ENCODE data around the gene FLNC. TPM values are rescaled to one million over a fixed set of nuclear protein-coding genes. Genes with fewer than 3 reads are reported as not detected.

FLNC gene
- total and polyA plus RNA-seq, 9 of the 15 experiments (the other 6 are each of a cell fraction or from before 2014, with no cell fraction given) = 0.90 to 155 (median 28.8) TPM

DNA sequence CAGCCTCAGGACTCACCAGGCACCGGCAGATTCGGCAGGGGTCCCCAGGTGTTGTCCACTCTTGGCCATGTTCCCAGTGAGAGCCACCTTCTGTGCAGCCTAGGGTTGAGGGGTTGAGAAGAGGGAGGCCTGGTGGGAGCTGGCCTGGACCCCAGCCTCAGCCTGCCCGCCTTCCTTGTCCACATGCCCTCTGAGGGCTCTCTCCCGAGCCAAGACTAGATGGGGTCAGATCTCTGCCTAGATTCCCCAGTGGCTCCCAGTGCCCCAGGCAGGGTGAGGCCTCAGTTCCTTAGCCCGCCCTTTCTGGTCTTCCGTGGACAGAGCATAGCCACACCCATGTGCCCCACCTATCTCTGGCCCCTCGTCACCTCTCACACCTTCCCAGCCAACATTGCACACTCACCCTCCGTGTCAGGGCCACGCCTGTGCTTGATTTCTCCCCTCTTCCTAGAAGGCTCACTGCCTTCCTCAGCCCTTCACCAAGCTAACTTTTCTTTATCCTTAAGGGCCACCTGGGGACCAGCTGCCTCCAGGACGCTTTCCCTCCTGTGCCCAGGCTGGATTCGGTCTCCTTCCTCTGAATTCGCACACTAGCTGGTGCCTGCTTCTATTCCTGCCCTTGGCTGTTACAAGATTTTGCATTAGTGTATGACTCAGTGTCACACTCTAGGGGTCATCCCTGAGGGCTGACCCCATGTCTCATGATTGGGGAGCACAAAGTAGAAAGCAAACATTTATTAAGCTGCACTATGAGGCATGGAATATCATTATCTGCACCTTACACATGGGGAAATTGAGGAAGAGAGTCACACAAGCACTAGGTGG lies 72.8 kb downstream of the FLNC start:
- FAIRE-seq (peak; percentile 65), DNase-seq (ENCODE audit: extremely low read depth in 1 of 4, low spot score in 3 of 4) (peak in 3 of 4 experiments; percentile 66 to 89 (median 84)), ATAC-seq (peak; percentile 80)
- Histone ChIP-seq H3K9ac (ENCODE audit: insufficient read depth in 1 of 2, low read depth in 2 of 2, low read length in 2 of 2) (peak overlapping the region; percentile 24 to 70; a peak in 3 of 4 replicates), H3K27me3 (ENCODE audit: control insufficient read depth in 2 of 2, insufficient read depth in 2 of 2, low read length in 2 of 2) (peaks cover 5 to 17% of the 10 kb centered on the region in 2 experiments; a peak in 4 of 5 replicates), H3K9me3 (replicated peaks; ENCODE audit: control insufficient read depth, insufficient read depth, low read depth, low read length) (peaks cover 11% of the 10 kb centered on the region; the same call in 1 of the 2 replicates), H3K36me3 (ENCODE audit: control insufficient read depth, insufficient read depth, low read length) (no peaks in the 10 kb centered on the region), H3K9me1 (ENCODE audit: control insufficient read depth, insufficient read depth, low read length) (no peaks in the 10 kb centered on the region), H3K79me2 (ENCODE audit: control insufficient read depth, insufficient read depth, low read length) (no peaks in the 10 kb centered on the region), H2AFZ (ENCODE audit: low read depth, low read length) (peak overlapping the region; percentile 47), H3K4me1 (replicated peaks in 1 of 2; ENCODE audit: control insufficient read depth in 2 of 2, insufficient read depth in 2 of 2, low read length in 2 of 2) (peaks cover 13 to 29% of the 10 kb centered on the region in 2 experiments), H3K4me3 (no peak overlapping the region), H4K20me1 (replicated peaks; ENCODE audit: control insufficient read depth, insufficient read depth, low read length) (no peaks in the 10 kb centered on the region), H3K27ac (ENCODE audit: extremely low read depth, low read depth, low read length) (peak overlapping the region; percentile 2; the same call in 1 of the 3 replicates), H3K4me2 (ENCODE audit: insufficient read depth, low read length) (peak overlapping the region; percentile 58)
- in situ Hi-C loops (cut with MboI) = no loop called here
- intact Hi-C loops (cut with micrococcal nuclease) = no loop called here
- WGBS (ENCODE audit: insufficient coverage, low coverage, missing lambda C conversion rate) = 25% methylated on average over 12 of the region's 12 CpGs
- POLR2A ChIA-PET = interaction anchor here (0.5 to 1.1 kb wide), 5 partner anchors 8 to 442 kb away, joined by 3 to 4 read pairs (median 3); no protein-coding TSS in a partner anchor
- CTCF ChIA-PET (ENCODE audit: low intra/inter-chr PET ratio) = interaction anchor here (1.5 kb wide), 1 partner anchor 307 kb away, joined by 5 read pairs; no protein-coding TSS in a partner anchor
- BruUV-seq (replicated peaks) = no TSS peak
- TF ChIP-seq FOXM1 (IDR thresholded peaks at IDR 0.05; ENCODE audit: low read depth) = no peak
- TF ChIP-seq FOXM1 (CRISPR knock-in tag; IDR thresholded peaks at IDR 0.05; ENCODE audit: low read depth) = no peak
- TF ChIP-seq RCOR1 (IDR thresholded peaks at IDR 0.05; ENCODE audit: borderline replicate concordance in 1 of 2, low read depth in 2 of 2, low read length in 2 of 2) = peak in 1 of 2 experiments; percentile 38; a peak in 1 of 4 replicates
- TF ChIP-seq ZNF12 (CRISPR knock-in tag; IDR thresholded peaks at IDR 0.05) = peak; percentile 87; the same call in 1 of the 2 replicates
- no peak for TF ChIP-seq YY1 (IDR thresholded peaks at IDR 0.05; ENCODE audit: borderline replicate concordance in 1 of 3, control insufficient read depth in 1 of 3, extremely low read depth in 1 of 3, insufficient read depth in 3 of 3, insufficient read length in 1 of 3, insufficient replicate concordance in 2 of 3, low read depth in 1 of 3, low read length in 2 of 3)
- no peak for TF ChIP-seq PTTG1 (tag; IDR thresholded peaks at IDR 0.05; ENCODE audit: low read depth)
- TF ChIP-seq SP2 (IDR thresholded peaks at IDR 0.05; ENCODE audit: extremely low read depth, low read depth, low read length, poor library complexity, severe bottlenecking) = no peak
- TF ChIP-seq CTBP1 (IDR thresholded peaks at IDR 0.05; ENCODE audit: borderline replicate concordance) = no peak; the same call in 1 of the 2 replicates
- TF ChIP-seq ZNF583 (CRISPR knock-in tag; IDR thresholded peaks at IDR 0.05) = no peak
- 0 out of 2 replicates have a peak, but pooled peaks have one; percentile 26 for TF ChIP-seq CEBPG (CRISPR knock-in tag; IDR thresholded peaks at IDR 0.05)
- peak in 1 of 2 experiments; percentile 77; a peak in 2 of 4 replicates for TF ChIP-seq CEBPG (tag; conservative IDR thresholded peaks at IDR 0.05 in 1 of 2, IDR thresholded peaks at IDR 0.05 in 1 of 2)
- peak; percentile 92 for TF ChIP-seq ATF3 (IDR thresholded peaks at IDR 0.05)
- TF ChIP-seq ATF3 (CRISPR knock-in tag; conservative IDR thresholded peaks at IDR 0.05) = no peak
- TF ChIP-seq FUS (optimal IDR thresholded peaks at IDR 0.05; ENCODE audit: low read depth, low read length) = no peak
- peak; percentile 39; the same call in 1 of the 2 replicates for TF ChIP-seq MAX (CRISPR knock-in tag; IDR thresholded peaks at IDR 0.05)
- no peak for TF ChIP-seq RFX5 (IDR thresholded peaks at IDR 0.05; ENCODE audit: low read depth, low read length)
- TF ChIP-seq SMAD4 (CRISPR knock-in tag; conservative IDR thresholded peaks at IDR 0.05) = peak; percentile 46; the same call in 1 of the 2 replicates
- no peak for TF ChIP-seq GMEB1 (CRISPR knock-in tag; IDR thresholded peaks at IDR 0.05)
